HG03442 (cell line): ENCODE data around the gene PTX4.

Experiments used
- ATAC-seq: cut with Tn5 transposase; IDR thresholded peaks from one replicate; pipeline ENCODE4 v1.9.1; 2021; ENCODE audit warnings: mild to moderate bottlenecking, moderate library complexity; ENCODE audit not compliant: unreplicated experiment

The PTX4 gene

DNA sequence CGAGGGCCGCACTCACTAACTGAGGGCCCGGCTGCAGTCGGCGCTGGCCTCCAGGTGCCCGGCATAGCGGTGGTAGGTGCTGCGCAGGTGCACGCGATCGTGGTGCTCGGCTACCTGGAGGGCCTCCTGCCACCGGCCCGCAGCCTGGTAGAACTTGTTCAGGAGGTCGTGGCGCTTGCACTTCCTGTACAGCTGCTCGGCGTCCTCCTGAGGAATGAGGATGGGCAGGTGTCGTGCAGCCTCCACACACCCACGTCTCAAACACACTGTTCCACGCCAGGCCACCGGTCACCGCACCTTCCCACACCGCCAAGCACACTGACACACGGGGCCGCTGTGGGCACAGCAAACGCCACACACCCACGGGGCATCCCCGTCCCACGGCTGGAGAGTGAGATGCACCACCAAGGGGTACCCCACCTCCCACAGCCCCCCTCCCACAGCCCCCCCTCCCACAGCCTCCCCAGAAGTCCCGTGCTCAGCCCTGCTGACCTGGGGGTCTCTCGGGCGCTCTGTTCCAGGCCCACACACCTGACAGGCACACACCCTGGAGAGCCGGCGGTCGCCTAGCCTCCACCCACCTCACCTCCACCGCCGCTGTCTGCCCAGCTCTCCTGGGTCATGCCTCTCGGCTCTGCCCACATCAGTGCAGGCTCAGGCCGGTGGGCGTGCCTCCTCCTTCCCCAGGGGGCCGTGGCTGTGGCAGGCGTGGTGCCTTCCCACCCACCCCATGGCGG is 37.3 kb upstream of the PTX4 start:
- no peak for ATAC-seq

DNA sequence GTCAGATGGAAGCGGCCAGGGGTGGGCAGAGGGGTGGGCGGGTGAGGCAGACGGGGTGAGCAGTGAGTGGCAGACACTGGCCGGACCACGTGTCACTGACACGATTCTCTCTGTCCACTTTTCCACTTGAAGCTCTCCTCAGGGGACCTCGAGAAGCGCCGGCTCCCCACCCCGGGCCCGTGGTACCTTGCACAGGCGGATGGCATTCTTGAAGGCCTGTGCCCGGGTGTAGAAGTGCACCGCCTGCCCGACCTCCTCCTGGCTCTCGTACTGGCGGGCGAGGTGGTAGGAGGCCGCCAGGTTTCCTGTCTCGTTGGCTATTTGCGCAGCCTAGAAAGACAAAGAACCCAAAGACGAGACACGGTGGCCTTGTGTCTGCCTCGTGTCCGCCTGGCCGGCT is 35.6 kb upstream of the PTX4 start:
- no peak for ATAC-seq

DNA sequence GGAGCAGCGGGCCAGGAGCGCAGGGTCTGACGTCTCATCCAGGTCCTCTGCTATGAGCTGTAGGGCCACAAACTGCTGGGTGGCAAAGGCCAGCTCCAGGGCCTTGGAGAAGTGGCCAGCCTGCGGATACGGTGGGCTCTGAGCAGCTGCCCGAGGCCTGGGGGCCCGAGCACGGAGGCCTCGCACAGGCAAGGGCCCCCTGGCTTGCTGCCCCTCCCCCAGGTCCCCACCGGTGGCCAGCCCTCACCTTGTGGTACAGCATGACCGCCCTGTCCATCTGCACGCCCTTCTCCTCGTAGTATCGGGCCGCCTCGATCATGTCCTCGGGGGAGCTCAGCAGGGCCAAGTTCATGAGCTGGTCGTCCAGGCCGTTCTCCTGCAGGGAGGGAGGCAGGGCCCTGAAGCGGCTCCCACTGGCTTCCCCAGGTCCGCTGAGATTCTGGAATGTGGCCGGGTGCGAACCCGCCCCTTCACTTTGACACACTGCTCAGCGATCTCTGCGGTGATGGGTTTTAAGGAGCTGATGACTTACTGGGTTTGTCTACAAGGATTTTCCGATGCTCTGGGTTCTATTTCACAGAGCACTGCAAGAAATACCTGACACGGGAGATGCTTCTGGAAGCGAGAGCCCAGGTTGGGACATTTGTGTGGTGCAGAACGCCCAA is 35.0 kb upstream of the PTX4 start:
- ATAC-seq = no peak

DNA sequence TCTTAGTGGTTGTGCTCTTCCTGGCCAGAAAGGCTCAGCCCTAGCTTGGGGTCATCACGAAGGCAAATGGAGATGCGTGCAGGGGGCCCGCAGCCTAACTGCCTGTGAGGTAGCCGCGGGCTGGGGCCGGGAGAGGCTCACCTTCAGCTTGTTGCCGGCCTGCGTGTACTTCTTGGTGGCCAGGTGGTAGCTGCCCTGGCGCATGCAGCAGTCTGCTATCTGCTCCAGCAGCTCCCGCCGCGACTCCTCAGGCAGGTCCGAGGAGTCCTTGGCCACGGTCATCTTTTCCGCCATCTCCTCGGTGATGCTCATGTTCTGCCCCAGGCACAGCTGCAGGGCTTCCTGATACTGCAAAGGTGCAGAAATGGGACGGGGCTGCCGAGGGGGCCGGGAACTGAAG is 31.7 kb upstream of the PTX4 start:
- ATAC-seq = no peak

DNA sequence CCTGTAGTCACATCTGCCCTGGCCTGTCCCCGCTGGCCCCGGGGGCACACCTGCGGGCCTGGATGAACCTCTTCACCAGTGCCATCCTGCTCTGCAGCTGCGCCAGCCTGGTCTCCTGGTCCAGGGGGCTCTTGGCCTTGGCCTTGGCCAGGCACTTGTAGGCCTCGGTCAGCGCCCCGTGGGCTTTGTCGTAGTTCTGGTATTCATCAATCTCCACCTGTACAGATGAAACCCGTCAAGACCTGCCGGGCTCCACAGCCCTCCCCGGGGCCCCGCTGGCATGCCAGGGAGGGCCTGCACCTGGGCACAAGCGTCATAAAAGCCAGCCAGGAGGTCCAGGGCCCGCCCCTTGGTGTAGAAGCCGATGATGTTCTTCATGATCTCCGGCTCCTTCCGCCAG is 31.1 kb upstream of the PTX4 start:
- no peak for ATAC-seq

DNA sequence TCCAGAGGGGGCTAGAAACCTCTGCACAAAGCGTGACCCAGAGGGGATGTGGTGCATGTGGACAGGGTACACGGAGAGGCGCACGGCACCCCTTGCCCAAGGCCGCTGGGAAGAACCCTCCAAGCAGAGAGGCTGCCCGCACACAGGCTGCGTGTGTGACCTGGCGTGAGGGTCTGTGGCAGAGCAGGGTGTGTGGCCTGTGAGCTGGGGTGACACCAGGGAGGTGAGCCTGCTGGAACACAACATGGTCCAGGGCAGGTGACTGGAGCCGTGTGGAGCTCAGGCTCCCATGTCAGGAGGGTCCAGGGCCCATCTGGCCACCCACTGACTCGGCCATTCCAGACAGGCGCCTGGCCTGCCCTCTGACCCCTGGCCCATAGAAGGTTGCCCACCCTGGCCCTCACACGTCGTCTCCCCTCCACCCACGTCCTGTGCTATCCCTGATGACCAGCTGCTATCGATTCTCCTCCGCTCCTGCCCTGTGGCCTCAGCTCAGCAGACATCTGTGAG is 29.9 kb upstream of the PTX4 start:
- ATAC-seq = no peak

DNA sequence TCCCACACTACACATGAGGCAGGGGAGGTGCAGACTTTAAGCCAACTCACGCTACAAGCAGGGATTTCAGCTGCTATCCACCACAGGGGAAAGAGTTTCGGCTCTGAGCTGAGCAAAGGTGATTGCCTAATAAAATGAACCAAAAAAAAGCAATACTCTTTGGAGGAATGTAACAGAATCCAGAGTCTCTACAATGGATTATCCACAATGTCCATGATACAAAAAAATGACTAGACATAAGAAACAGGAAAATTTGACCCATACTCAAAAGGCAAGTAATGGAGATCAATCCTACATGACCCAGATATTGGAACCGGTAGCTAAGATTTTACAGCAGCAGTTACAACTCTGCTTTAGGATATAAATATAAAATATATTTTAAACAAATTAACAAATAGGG is 25.8 kb upstream of the PTX4 start:
- ATAC-seq = no peak

DNA sequence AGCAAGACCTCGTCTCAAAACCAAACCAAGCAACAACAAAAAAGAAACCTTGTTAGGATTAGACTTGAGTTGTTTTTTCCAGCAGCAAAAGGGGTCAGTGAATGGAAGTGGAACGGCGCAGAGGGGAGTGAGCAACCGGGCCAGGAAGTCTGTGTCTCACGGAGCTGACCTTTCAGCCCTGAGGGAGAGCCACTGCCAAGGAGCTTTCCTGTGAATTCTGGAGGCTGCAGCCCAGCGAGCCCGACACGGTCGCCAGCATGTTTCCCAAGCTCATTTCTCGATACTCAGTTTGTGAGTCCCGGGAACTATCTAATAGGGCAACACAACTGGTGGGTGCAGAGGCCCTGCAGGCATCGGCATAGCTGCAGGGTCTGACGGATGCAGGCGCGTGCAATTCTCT is 24.0 kb upstream of the PTX4 start:
- ATAC-seq = no peak

DNA sequence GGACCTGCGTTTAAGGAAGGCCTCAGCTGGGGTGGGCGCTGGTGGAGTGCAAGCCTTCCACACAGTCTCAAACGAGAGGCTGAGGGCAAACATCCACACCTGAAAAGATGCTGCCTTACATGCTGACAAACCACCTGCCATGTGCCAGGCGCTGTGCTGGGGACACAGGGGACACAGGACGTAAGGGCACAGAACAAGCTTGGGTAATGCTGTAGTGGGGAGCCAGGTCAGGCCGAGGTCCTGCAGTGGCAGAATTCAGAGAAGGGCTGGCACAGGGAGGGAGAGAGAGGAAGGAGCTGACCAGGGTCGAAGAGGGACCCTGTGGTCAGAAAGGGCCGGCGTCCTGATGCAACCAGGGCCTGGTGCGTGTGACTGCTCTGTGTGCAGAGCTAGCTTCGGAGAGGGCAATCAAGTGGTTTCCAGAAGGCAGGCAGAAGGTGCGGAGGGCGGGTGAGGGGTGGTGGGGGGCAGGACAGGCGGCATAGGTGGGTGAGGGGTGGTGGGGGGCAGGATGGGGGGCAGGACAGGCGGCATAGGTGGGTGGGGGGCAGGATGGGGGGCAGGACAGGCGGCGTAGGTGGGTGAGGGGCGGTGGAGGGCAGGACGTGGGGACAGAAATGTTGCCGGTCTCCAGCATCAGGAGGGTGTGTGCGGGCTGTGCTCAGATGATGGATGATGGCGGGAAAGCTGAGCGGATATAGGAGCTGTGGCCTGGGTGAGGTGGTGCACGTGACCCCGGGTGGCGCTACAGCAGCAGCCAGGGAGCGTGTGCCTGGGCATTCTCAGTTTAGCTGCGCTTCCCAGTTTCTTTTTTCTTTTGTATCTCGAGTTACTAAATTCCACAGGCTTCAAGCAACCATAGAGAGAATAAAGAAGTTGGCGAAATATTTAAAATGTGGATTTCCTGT is 23.2 kb upstream of the PTX4 start:
- ATAC-seq = no peak

DNA sequence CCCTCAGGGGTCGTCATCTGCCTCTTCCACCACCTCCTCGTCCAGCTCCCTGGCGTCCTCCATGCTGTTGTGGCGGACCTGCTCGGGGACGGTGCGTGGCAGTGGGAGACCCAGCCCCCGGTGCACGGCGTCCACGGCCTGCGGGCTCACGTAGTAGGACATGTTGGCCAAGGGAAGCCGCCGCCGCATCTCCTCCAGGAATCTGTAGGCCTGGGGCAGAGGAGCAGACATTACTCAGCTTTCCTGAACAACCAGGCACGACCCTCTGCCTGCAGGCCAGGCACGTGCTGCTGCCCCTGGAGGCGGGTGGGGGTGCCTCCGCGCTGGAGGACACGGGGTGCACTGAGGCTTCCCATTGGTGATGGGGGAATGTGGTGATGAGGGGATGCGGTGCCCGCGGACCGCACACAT is 22.2 kb upstream of the PTX4 start:
- no peak for ATAC-seq

DNA sequence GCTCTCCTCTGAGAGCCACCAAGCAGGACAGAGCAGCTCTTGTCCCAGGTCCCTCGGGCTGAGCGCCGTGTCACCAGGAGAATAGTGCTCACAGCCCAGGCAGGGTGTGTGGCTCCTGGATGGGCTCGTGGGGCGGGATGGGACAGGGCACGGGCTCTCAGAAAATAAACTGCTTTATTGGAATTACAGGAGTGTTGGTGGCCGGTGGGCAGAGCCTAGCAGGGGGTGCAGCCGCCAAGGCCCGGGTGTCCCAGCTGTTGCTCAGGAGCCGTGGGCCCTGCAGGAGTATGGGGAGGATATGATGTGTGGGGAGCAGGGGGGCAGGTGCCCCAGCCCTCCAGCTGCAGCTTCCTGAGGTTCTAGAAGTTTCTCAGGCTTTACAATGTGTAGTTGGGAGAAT is 21.5 kb upstream of the PTX4 start:
- no peak for ATAC-seq

DNA sequence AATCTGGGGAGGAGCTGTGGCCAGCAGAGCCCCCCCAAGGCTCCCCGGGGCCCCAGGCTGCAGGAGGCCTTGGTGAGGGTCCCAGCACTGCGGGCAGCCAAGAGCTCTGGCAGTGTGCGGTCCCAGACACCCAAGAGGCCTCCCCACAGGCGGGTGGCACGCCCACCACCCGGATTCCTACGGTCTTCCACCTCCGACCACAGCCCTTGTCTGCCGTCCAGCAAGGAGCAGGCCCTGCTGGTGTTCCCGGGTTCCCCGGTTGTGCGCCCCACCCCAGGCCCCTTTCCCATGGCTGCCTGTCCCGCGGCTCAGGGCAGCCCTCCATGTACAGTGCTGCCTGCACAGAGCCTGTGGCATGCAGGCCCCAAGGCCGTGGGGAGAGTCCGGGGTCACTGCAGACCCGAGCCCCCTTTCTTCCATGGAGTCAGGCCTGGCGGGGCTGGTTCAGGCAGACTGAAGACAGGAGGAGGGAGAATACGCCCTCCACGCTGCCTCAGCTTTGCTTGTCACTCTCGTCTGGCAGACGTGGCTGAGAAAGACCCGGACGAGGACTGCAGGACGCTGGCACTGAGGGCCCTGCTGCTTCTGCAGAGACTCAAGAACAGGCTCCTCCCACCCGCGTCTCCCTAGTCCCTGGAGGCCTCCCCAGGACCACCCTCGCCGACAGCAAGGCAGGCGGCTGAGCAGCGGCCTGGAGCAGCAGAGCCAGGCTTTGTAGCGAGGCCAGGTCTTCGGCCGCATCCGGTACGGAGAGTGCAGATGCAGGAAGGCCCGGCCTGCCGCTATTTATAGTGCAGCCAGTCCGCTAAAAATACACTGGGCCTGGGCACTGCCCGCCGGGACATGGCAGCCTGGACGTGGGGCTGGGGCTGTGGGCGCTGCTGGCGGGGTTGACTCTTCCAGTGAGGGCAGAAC is 20.8 kb upstream of the PTX4 start:
- no peak for ATAC-seq

DNA sequence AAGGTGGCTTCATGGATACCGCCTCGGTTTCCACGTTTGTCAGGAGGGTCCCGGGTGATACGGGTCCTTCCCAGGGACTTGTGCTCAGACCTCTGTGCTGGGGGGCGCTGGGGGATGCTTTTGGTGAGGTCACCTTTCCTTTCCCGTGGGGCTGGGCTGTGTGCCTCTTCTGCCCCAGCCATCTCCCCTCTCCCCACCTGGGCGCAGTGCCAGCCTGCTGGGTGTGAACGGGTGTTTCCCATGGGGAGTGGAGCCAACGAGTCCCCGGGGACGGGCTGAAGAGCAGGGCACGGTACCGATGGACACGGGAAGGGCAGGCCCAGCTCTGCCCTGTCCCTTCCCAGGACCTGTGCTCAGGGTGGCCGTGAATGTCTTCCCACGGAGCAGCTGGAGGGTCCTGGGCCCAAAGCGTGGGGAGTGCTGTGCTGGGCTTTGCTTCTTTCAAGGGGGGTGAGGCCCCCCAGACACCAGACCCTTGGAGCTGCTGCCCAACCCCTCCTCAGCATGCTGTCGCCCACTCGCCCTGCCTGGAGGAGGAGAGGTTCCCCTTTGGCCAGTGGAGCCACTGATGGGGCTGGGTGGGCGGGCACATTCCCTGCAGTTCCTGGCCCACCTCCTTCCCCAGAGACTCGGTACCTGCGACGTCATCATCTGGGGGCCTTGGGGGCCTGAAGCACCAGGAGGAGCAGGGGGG is 19.9 kb upstream of the PTX4 start:
- ATAC-seq = no peak

DNA sequence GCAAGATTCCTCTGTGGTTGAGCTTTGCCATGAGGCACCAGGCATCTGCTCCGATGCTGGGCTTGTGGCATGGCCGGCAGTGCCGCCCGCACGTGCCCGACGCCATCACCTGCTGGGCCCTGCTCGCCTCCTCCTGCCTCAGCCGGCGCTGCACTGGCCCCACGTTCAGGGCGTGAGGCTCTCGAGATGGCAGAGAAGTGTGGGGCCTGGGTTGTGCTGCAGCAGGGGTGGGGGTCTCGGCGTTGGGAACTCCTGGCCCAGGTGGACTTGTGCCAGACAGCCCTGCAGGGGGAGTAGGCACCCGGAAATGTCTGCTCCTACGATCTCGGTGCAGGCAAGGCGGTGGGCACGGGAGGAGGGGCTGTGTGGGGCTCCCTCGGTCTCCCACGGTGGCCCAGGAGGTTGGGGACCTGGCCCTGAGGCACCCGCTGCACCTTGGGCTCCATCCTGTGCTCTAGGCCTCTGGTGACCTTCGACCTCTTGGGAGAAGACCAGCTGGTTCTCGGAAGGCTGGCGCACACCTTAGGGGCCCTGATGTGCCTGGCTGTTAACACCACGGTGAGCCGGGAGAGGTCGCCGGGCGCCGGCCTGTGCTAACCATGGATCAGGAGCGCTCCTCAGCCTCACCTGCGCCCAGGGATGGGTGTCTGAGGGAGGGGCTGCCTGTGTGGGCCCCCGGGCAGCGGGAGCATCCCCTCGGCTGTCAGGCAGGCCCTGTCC is 17.9 kb upstream of the PTX4 start:
- no peak for ATAC-seq

DNA sequence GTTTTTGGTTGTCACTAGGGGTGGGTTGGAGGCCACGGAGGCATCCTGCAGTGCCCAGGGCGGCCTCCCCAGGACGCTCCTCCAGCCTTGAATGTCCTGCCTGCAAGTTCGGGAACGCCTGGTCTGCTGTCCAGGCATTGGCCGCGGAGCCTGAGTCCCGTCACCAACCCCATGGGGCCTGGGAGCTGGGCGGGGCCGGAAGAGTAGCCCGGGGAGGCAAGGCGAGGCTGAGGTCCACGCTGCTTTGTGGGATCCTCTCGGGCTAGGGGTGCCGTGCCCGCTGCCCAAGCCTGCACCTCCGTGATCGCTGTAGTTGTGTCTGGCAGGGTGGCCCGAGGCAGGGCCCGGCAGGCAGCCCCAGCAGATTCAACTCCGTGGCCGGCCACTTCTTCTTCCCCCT is 17.2 kb upstream of the PTX4 start:
- ATAC-seq = no peak

DNA sequence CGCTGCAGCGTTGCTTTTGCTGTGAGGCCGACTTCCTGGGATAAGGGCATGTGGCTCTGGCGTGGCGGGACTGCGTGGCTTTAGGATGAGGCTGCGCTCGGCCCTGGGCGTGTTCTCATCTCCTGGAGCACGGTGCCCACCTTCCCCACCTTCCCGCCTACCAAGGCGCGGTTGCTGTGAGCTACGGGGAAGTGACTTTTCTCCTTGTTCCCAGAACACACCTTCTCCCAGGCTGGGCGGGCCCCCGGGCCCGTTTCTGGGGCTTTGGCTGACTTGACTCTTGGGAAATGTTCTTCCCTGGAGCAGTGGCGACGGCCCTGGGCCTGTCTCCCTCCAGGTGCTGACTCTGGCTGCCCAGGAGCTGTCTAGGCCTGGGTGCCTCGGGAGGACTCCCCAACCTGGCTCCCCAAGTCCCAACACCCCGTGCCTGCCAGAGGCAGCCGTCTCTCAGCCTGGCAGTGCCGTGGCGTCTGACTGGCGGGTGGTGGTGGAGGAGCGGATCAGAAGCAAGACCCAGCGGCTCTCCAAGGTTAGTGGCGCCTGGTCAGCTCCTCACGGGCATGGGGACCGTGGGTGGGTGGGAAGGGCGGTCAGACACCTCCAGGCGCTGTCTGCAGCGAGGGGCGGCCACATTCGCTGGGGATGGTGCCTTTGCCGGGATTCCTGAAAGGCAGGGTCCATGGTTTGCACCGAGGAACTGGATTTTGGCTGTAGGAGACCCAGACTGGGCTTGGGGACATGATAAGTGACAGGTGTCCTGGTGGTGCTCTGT is 16.5 kb upstream of the PTX4 start:
- no peak for ATAC-seq

DNA sequence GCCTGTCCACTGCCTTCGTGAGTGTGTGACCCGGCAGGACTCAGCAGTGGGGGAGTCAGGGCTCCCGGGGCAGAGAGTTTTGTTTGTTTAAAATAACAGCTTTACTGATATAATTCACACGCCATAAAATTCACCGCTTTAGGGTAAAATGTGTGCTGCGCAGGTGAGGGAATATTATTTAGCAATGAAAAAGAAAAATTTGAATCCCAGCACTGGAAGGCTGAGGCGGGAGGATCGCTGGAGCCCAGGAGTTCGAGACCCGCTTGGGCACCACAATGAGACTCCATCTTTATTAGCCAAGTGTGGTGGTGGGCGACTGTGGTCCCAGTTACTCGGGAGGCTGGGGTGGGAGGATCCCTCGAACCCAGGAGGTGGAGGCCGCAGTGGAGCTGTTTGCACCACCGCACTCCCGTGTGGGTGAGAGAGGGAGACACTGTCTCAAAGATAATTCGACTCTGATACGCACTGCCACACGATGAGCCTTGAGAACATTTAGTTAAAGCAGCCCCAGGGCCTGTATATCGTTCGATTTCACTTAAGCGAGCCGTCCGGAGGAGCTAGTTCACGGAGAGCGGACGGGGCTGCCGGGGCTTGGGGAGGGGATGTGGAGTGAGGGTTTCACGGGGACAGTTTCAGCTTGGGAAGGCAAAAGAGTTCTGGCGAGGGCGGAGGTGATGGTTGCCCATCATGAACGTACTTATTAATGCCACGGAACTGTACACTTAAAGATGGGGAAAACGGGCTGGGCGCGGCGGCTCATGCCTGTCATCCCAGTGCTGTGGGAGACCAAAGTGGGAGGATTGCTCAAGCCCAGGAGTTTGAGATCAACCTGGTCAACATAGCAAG is 14.6 kb upstream of the PTX4 start:
- no peak for ATAC-seq
